Sigmoid colon (tissue), 4 donors: ENCODE data around the gene THOC6.

Experiments
- EP300 ChIP-seq, 4 donors: sonication (generic); formaldehyde crosslinking; IDR thresholded peaks; one replicate each; pipeline ENCODE4 v1.6.1; 2017; ENCODE audit warnings: antibody characterized with exemption in 4 of 4
- POLR2A ChIP-seq, 2 donors: fragments of 450-650 bp; IDR thresholded peaks; one replicate each; pipeline ENCODE4 v1.6.1; 2016; ENCODE audit warnings: antibody characterized with exemption in 2 of 2, mild to moderate bottlenecking in 2 of 2, moderate library complexity in 2 of 2
- POLR2AphosphoS5 ChIP-seq, 4 donors: sonication (generic); formaldehyde crosslinking; IDR thresholded peaks; one replicate each; pipeline ENCODE4 v1.6.1; 2017; ENCODE audit warnings: antibody characterized with exemption in 4 of 4
- TF ChIP-seq, protein P1 (sequence below), 4 experiments: fragments of 450-650 bp in 3 of 4; fragments of 200-600 bp in 1 of 4; IDR thresholded peaks; one replicate each; pipeline ENCODE4 v1.5.1; 2016 to 2019; ENCODE audit warnings: antibody characterized with exemption in 4 of 4, mild to moderate bottlenecking in 3 of 4, moderate library complexity in 2 of 4

DNA sequence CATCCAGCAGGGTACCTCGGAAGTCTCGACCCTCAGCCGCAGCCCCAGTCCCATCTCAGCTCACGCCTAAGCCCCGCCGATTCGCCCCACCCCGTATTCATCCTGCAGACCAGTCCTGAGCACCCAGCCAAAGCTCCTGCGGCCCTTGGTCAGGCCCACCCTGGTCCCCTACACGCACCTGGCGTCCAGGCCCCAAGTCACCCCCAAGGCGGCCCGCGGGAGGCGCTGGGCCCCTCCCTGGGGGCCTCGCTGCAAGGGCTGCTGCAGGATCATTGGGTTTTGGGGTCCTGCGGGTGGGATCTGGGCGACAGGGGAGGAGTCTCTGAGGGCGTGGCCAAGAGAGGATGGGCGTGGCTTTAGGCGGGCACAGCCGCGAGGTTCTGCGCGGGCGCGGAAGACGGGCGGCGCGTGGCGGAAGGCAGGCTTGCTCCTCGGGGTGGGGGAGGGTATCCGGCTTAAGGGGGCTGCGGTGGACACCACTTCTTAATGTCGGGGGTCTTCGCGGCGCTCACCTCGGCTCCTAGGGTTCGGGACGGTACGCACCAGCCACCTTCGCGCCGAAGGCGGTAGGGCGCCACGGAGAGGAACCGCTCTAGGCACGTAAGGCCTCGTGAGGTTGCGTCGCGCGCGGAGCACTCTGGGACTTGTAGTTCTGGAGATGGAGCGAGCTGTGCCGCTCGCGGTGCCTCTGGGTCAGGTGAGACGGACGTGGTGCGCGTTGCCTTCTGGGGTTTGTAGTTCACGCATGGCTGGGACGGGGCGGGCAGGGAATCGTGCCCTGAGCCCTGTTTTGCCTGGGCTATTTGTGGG is at the start of gene THOC6, which contains the start of gene HCFC1R1:
- TF ChIP-seq POLR2A (IDR thresholded peaks at IDR 0.05) (peak; percentile 49 to 63), POLR2AphosphoS5 (IDR thresholded peaks at IDR 0.05) (peak in 3 of 4 donors; percentile 50 to 78 (median 75)), EP300 (IDR thresholded peaks at IDR 0.05) (no peak)
- TF ChIP-seq, protein P1, sequence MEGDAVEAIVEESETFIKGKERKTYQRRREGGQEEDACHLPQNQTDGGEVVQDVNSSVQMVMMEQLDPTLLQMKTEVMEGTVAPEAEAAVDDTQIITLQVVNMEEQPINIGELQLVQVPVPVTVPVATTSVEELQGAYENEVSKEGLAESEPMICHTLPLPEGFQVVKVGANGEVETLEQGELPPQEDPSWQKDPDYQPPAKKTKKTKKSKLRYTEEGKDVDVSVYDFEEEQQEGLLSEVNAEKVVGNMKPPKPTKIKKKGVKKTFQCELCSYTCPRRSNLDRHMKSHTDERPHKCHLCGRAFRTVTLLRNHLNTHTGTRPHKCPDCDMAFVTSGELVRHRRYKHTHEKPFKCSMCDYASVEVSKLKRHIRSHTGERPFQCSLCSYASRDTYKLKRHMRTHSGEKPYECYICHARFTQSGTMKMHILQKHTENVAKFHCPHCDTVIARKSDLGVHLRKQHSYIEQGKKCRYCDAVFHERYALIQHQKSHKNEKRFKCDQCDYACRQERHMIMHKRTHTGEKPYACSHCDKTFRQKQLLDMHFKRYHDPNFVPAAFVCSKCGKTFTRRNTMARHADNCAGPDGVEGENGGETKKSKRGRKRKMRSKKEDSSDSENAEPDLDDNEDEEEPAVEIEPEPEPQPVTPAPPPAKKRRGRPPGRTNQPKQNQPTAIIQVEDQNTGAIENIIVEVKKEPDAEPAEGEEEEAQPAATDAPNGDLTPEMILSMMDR (IDR thresholded peaks at IDR 0.05), result no peak
